HG02943 (cell line): ENCODE data around the gene OGDHL.
"Not testable (repeated sequence)": the region's sequence is repeated elsewhere in the genome, so short reads cannot be mapped to it uniquely, and the experiment has no call there.

ENCODE experiments used
- ATAC-seq: cut with Tn5 transposase; IDR thresholded peaks from one replicate; pipeline ENCODE4 v1.9.1; 2021; ENCODE audit warnings: mild to moderate bottlenecking, low read depth, moderate library complexity; ENCODE audit not compliant: unreplicated experiment

The OGDHL gene

GRCh38 chr10:49758249-49758930, 3.7 kb downstream of the OGDHL start:
- ATAC-seq, result no peak

- no peak for ATAC-seq
Observed at GRCh38 chr10:49756641-49757040, 5.5 kb downstream of the OGDHL start.

GRCh38 chr10:49756031-49756430, 6.1 kb downstream of the OGDHL start:
- no peak for ATAC-seq

- ATAC-seq, result not testable (repeated sequence)
Observed at GRCh38 chr10:49754951-49755350, 7.2 kb downstream of the OGDHL start.

GRCh38 chr10:49752584-49752983, 9.5 kb downstream of the OGDHL start:
- ATAC-seq, result no peak

- ATAC-seq, result no peak
Observed at GRCh38 chr10:49751636-49752510, 10.2 kb downstream of the OGDHL start.

GRCh38 chr10:49751216-49751615, 10.9 kb downstream of the OGDHL start:
- no peak for ATAC-seq

GRCh38 chr10:49750546-49750945, 11.6 kb downstream of the OGDHL start:
- no peak for ATAC-seq

- no peak for ATAC-seq
Observed at GRCh38 chr10:49749556-49750491, 12.3 kb downstream of the OGDHL start.

GRCh38 chr10:49749144-49749543, 13.0 kb downstream of the OGDHL start:
- no peak for ATAC-seq

GRCh38 chr10:49748006-49748405, 14.1 kb downstream of the OGDHL start:
- ATAC-seq, result no peak

- ATAC-seq, result no peak
Observed at GRCh38 chr10:49747303-49747646, 14.8 kb downstream of the OGDHL start.

GRCh38 chr10:49746626-49747302, 15.4 kb downstream of the OGDHL start:
- no peak for ATAC-seq

GRCh38 chr10:49745756-49746155, 16.4 kb downstream of the OGDHL start:
- no peak for ATAC-seq

- no peak for ATAC-seq
Observed at GRCh38 chr10:49744924-49745605, 17.1 kb downstream of the OGDHL start.

GRCh38 chr10:49744091-49744685, 17.9 kb downstream of the OGDHL start:
- ATAC-seq, result no peak

GRCh38 chr10:49743464-49744075, 18.6 kb downstream of the OGDHL start:
- ATAC-seq, result no peak

GRCh38 chr10:49742683-49743463, 19.2 kb downstream of the OGDHL start:
- ATAC-seq, result no peak
